GM12873 (cell line): Measurements from ENCODE around the gene SNIP1.
A peak's percentile ranks its signal among the peaks of the same experiment; 100 is the strongest.

ENCODE experiments used
- CTCF ChIP-seq: IDR thresholded peaks from 2 replicates; pipeline ENCODE4 v1.5.1; 2012; ENCODE audit warnings: low read depth, mild to moderate bottlenecking, moderate library complexity, low read length, control low read depth; ENCODE audit not compliant: insufficient read depth; ENCODE audit errors: missing control alignments

The SNIP1 gene

GRCh38 chr1:37486680-37487618 lies 67.1 kb downstream of the SNIP1 start:
- TF ChIP-seq CTCF = peak; percentile 97

- TF ChIP-seq CTCF = no peak
Measured at GRCh38 chr1:37485902-37486679, 68.0 kb downstream of the SNIP1 start.
